ENCODE data around the gene IDH3A.

IDH3A gene

DNA sequence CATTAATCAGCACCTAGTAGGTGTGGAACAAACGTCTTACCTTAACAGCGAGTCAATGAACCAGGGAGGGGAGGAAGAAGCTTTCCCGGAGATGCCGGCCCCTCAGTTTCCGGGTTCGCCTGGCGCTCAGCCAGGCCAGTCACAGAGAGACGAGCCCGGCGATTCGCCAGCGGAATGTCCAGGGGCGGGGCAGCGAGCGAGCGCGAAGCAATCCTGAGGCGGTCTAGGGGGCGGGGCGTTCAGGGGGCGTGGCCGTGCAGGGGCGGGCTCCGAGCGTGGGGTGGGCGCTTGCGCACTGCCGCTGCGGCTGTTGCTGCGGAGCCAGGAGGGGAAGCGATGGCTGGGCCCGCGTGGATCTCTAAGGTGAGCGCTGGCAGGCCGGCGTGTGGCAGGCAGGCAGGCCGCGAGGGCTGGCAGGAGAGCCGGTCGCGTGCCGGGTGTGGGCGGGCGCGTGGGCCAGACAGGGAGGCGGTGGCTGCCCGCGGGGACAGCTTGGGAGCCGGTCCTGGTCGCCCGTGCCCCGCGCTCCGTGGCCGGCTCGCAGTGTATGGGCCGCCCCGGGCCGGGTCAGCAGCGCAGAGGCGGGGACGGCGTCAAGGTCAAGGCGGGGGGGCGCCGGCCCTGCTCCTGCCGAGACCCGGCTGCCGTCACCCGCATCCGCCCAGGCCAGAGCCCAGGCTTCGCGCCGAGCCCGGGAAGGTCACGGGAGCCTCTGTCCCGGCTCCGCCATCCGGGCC is at the start of gene IDH3A:
Gene IDH3A, plus strand, starts transcription at position 295 of the 737 bp plus-strand sequence. Its CDS starts 42 bp downstream, at position 337.
- H3K4me1 Mint-ChIP-seq: peaks cover 38% of the 10 kb centered on the region
- H3K27me3 Mint-ChIP-seq: no peaks in the 10 kb centered on the region
- no peaks in the 10 kb centered on the region for H3K9me3 Mint-ChIP-seq
- peak within 1 kb of the TSS; percentile 93 for H3K27ac Mint-ChIP-seq
- H3K36me3 Mint-ChIP-seq: peaks cover 9% of the 10 kb centered on the region
- ATAC-seq: peak; percentile 97
- peak within 1 kb of the TSS; percentile 90 for H3K4me3 Mint-ChIP-seq

DNA sequence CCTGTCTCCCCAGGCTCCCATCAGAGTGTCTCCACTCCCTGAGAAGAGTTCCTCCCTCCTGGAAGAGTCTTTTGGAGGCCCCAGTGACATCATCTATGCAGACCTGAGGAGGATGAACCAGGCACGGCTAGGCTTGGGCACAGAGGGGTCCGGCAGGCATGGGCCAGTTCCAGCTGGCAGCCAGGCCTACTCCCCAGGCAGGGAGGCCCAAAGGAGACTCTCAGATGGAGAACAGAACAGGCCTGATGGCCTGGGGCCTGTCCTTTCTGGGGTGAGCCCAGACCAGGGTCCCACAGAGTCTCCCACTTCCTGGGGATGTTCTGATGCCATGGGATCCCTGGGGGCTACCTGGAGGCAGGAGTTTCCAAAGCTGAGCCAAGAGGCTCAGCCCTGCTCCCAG is 48.3 kb upstream of the IDH3A start:
- H3K4me1 Mint-ChIP-seq: peaks cover 13% of the 10 kb centered on the region
- ATAC-seq: no peak
- no peak overlapping the region for H3K4me3 Mint-ChIP-seq
- H3K36me3 Mint-ChIP-seq: no peaks in the 10 kb centered on the region
- H3K27ac Mint-ChIP-seq: no peak overlapping the region
- no peaks in the 10 kb centered on the region for H3K9me3 Mint-ChIP-seq
- no peaks in the 10 kb centered on the region for H3K27me3 Mint-ChIP-seq

DNA sequence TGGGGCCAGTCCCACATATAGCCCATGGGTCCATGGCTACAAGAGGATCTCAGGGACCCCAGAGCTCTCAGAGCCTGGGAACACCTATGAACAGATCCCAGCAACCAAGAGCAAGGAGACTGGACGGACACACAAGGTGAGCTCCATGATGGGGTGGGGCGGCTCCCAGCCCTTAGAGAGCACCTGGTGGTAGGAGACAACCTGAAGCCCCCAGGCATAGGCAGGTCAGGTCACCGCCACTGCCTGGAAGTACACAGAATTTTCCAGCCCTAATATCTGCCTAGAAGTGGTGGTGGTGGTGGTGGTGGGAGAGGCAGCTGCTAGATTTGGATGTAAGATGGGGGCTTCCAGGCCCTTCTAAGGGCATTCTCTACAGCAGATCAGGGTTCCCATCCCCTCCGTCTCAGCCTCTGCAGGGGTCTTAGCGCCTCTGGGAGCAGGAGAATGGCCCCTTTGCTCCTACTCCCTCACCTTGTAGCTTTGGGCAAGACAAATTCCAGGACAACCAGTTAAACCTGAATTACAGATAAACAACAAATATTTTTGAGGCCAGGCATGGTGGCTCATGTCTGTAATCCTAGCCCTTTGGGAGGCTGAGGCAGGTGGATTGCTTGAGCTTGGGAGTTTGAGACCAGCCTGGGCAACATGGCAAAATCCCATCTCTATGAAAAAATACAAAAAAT is 47.6 kb upstream of the IDH3A start:
- Mint-ChIP-seq H3K4me1 (peaks cover 15% of the 10 kb centered on the region), H3K9me3 (no peaks in the 10 kb centered on the region), H3K27ac (no peak overlapping the region), H3K36me3 (no peaks in the 10 kb centered on the region), H3K4me3 (no peak overlapping the region), H3K27me3 (no peaks in the 10 kb centered on the region)
- ATAC-seq: no peak

DNA sequence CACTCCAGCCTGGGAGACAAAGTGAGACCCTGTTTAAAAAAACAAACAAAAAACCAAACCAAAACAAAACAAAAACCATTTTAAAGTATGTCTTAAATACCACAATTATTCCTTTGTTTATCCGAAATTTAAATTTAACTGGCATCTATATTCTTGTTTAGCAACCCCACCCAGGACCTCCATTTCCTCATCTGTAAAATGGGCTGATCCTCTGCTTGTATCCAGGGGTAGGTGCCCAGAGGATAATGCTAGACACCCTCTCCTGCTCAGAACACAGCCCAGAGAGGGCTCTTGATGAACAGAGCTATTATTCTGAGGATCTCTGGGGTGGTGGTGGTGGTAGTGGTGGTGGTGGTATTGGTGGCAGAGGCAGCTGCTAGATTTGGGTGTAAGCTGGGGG is 47.0 kb upstream of the IDH3A start:
- ATAC-seq: no peak
- H3K27me3 Mint-ChIP-seq: no peaks in the 10 kb centered on the region
- H3K9me3 Mint-ChIP-seq: no peaks in the 10 kb centered on the region
- no peaks in the 10 kb centered on the region for H3K36me3 Mint-ChIP-seq
- no peak overlapping the region for H3K4me3 Mint-ChIP-seq
- H3K4me1 Mint-ChIP-seq: peaks cover 15% of the 10 kb centered on the region
- no peak overlapping the region for H3K27ac Mint-ChIP-seq

DNA sequence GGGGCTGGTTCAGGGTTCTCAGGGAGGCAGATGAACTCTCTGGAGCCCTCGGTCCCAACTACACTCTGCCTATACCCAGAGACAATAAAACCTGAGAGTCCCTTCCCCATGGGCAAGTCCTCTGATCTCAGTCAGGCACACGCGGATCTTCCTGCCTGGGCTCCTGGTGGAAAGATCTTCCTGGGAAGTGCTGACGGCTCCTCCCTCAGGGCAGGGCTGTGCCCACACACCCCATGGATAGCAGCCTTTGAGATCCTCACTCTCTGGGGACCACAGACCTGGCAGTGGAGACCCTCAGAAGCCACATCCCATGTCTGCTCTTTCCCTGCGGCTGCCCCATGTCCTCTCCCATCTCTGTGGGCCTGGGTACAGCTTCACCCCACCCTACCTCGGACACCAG is 46.4 kb upstream of the IDH3A start:
- Mint-ChIP-seq H3K27ac (no peak overlapping the region), H3K4me1 (peaks cover 15% of the 10 kb centered on the region), H3K36me3 (no peaks in the 10 kb centered on the region), H3K27me3 (no peaks in the 10 kb centered on the region), H3K4me3 (no peak overlapping the region), H3K9me3 (no peaks in the 10 kb centered on the region)
- ATAC-seq: no peak

DNA sequence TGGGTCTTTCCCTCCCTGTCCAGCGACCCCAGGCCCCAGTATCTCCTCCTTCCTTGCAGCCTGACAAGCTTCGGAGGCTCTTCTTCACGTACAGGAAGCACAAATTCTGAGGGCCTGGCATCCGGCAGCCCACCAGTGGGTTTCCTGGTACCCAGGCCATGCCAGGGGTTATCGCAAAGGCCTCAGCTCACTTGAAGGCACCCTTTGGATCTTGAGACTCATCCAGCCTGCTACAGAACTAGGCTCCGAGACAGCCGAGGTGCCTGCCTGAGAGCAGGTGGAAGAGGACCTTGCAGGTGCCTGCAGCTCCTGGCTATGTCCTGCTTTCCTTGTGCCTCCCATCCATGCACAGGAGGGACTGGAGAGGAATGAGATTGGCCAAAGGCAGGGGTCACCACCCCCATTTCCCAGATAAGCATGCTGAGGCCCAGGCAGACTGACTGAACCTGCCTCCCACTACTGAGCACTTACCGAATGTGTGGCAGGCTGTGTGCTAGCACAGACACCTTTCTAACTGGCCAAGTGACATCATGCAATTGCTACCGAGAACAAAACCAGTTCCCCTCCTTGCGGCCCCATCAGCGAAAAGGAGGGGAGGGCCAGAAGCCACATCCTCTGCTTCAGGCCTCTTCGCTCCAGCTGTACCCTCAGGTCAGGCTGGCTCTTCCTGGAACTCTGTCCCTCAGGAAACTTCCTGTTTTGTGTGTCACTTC is 45.6 kb upstream of the IDH3A start:
- no peaks in the 10 kb centered on the region for H3K36me3 Mint-ChIP-seq
- no peaks in the 10 kb centered on the region for H3K9me3 Mint-ChIP-seq
- H3K27ac Mint-ChIP-seq: no peak overlapping the region
- H3K4me1 Mint-ChIP-seq: peaks cover 15% of the 10 kb centered on the region
- H3K4me3 Mint-ChIP-seq: no peak overlapping the region
- H3K27me3 Mint-ChIP-seq: no peaks in the 10 kb centered on the region
- peak; percentile 53 for ATAC-seq

DNA sequence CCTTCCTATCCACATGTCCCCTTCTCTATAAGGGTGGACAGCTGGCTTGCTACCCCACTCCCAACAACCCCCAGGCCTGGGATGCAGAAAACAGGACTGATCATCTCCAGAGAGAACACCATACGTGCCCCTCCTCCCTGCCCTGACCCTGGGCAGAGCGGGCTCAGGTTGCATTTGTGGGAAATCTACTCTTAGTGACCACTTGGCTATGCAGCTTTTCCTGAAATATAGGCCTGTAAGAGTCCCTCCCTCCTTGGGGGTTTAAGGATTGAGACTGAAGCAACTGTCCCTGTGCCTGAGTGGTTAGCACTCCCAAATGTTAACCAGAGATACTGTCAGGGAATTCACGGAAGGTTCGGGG is 45.1 kb upstream of the IDH3A start:
- no peak overlapping the region for H3K4me3 Mint-ChIP-seq
- H3K9me3 Mint-ChIP-seq: no peaks in the 10 kb centered on the region
- peaks cover 15% of the 10 kb centered on the region for H3K4me1 Mint-ChIP-seq
- no peaks in the 10 kb centered on the region for H3K36me3 Mint-ChIP-seq
- H3K27ac Mint-ChIP-seq: no peak overlapping the region
- ATAC-seq: no peak
- H3K27me3 Mint-ChIP-seq: no peaks in the 10 kb centered on the region

DNA sequence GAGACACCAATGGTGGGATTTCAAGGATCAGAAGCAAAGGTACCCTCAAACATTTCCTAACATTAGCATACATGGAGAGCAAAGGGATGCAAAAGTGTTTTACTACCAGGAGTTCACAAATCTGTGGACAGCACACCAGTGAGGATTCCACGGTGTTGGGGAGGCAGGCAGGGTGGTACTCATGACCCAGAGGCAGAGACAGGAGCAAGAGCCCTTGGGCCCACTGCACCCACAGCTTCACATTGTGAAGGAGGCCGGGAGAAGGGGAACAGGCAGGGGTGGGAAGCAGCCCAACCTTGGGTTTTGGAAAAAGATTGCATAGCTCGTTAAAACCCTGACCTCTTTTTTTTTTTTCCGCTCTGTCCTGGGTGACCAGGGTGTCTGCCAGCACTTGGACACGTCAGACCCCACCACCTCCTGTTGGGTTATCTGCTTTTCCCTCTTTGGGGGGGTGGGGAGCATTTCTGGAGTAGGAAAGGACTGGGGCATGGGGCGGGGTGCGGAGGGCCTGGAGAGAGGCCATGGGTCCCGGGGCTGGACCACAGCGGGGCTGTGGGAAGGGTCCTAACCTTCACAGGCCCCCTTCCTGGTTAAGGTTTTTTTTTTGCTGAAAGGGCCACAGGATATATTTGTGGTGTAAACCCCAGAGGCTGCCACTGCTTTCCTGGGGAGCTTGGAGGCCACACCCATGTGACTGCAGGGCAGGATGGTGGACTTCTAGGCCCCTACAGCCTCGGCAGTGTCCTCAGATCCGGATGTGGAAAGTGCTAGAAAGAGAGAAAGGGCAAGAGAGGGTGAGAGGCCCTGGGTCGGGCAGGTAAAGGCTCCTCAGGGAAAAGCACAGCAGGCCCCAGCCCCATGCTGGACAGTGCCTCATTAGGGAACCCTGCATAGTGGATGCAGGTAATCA is 44.3 kb upstream of the IDH3A start:
- peaks cover 15% of the 10 kb centered on the region for H3K4me1 Mint-ChIP-seq
- H3K9me3 Mint-ChIP-seq: no peaks in the 10 kb centered on the region
- H3K27ac Mint-ChIP-seq: no peak overlapping the region
- no peak overlapping the region for H3K4me3 Mint-ChIP-seq
- no peak for ATAC-seq
- H3K27me3 Mint-ChIP-seq: no peaks in the 10 kb centered on the region
- H3K36me3 Mint-ChIP-seq: no peaks in the 10 kb centered on the region

DNA sequence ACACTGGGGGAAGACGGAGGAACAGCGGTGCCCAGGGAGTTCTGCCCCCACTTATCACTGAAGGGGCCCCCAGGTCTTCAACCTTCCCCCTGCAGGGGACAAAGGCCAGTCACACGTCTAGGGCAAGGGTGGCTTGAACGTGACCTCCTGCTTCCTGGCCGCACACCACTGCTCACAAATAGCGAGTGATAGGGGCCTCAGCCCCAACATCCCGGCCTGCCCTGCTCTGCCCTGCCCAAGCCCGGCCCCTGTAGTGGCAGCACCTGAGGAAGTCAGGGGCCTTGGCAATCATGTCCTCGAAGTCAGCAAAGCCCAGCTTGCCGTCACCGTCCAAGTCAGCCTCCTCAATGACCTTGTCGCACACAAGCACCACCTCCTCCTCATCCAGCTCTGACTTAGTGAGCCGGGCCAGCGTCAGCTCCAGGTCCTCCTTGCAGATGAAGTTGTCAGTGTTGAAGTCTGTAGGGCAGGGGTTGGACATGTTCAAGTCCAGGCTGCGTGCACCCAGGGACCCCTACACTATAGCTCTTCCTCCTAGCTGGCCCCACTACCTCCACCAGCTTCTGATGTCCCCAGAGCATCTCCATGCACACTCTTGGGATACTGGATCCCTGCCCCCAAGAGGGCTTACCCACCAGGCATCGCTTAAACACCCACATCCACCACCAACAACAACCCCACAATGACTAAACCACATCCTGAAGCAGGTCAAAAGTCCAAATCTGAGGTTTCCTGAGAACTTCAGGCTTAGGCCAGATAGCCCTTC is 43.5 kb upstream of the IDH3A start:
- Mint-ChIP-seq H3K4me1 (peaks cover 15% of the 10 kb centered on the region), H3K27ac (no peak overlapping the region), H3K36me3 (no peaks in the 10 kb centered on the region), H3K9me3 (no peaks in the 10 kb centered on the region), H3K27me3 (no peaks in the 10 kb centered on the region), H3K4me3 (no peak overlapping the region)
- ATAC-seq: no peak

DNA sequence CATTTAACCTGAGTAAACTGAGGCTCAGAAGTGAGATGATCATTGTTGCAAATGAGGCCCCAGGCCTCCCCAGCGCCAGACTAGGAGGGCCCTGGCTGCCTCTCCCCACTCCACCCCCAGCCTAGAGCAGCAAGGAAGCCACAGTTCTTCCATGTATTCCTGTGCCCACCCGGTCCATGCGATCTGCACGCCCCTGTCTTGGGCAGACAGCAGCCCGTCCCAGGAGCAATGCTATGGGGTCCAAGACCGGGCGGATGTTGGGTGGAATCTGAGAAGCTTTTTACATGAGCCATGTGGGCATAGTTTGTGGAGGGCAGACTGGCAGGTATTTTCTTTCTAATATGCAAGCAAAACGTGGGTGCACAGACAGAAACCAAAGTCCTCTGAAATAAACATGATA is 41.7 kb upstream of the IDH3A start:
- Mint-ChIP-seq H3K27me3 (no peaks in the 10 kb centered on the region), H3K4me1 (peaks cover 15% of the 10 kb centered on the region), H3K4me3 (no peak overlapping the region), H3K36me3 (no peaks in the 10 kb centered on the region), H3K9me3 (no peaks in the 10 kb centered on the region), H3K27ac (no peak overlapping the region)
- ATAC-seq: no peak

DNA sequence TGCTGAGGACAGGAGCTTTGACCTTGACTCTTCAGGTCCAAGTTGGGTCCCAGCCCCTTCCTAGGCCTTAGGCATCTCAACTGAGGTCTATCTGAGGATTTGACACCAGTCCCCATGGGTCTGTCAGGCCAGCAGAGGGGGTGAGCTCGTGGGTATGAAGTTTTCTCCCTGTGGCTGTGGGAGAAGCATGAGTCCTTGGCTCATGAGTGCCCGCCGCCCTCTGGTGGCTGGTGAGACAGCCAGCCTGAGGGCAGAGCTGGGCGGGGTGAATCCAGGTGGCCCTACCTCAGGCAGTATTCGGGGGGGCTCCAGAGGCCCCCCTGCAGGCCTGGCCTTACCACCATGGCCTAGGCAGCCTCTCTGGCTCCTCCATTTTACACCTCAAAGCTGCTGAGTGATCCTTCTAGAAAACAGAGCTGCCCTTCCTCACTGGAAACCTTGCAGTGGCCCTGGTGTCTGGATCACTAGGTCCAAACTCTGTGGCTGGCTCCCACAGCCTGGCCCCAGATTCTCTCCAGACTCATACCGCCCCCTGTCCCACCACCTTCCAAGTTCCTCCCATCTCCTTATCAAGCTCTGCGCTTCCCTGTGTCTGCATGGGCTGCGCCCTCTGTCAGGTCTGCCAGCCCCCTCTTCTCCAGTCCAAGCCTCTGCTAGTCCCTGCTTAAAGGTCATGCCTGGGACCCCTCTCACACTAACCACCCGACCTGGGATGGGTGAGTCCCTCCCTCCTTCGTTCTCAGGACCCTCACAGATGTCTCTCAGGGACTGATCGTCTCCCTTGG is 40.7 kb upstream of the IDH3A start:
- peak; percentile 91 for ATAC-seq
- Mint-ChIP-seq H3K27ac (no peak overlapping the region), H3K4me3 (no peak overlapping the region), H3K9me3 (no peaks in the 10 kb centered on the region), H3K4me1 (peaks cover 19% of the 10 kb centered on the region), H3K36me3 (no peaks in the 10 kb centered on the region), H3K27me3 (no peaks in the 10 kb centered on the region)

DNA sequence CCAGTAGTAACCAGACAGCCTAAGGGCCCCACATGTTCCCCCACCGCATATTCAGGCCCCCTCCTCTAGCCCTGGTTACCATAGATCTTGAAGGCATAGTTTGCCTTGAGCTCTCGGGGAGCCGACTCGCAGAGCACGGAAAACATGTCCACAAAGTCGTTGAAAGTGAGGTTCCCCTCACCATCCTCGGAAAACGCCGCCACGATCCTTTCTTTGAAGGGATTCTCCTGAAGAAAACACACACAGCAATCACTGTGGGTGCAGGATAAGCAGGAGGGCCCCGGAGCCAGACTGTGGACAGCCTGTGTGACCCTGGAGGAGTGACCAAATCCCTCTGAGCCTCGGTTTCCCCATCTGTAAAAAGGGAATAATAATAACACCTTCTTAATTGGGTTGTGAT is 40.0 kb upstream of the IDH3A start:
- Mint-ChIP-seq H3K36me3 (no peaks in the 10 kb centered on the region), H3K4me1 (peaks cover 15% of the 10 kb centered on the region), H3K27ac (no peak overlapping the region), H3K4me3 (no peak overlapping the region), H3K27me3 (no peaks in the 10 kb centered on the region), H3K9me3 (no peaks in the 10 kb centered on the region)
- ATAC-seq: no peak

DNA sequence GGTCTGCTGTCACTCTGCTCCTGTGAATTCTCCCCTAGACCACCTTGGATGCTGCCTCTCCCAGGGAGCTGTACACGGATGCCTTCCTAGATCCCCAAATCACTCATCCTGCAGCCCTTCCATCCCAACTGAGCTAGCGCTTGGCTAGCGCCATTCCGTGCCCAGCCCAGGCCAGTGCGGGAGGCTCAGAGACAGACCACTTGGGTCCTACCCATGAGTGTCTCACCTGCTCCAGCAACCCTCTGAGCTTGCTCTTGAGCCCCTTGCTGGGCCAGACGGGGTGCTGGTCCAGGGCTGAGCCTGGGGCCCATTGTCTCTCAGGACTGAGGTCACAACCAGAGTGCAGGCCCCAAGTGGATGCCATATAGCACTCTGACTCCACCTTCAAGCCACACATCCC is 39.1 kb upstream of the IDH3A start:
- no peak for ATAC-seq
- Mint-ChIP-seq H3K27ac (no peak overlapping the region), H3K9me3 (no peaks in the 10 kb centered on the region), H3K4me1 (peaks cover 15% of the 10 kb centered on the region), H3K27me3 (no peaks in the 10 kb centered on the region), H3K4me3 (no peak overlapping the region), H3K36me3 (no peaks in the 10 kb centered on the region)

DNA sequence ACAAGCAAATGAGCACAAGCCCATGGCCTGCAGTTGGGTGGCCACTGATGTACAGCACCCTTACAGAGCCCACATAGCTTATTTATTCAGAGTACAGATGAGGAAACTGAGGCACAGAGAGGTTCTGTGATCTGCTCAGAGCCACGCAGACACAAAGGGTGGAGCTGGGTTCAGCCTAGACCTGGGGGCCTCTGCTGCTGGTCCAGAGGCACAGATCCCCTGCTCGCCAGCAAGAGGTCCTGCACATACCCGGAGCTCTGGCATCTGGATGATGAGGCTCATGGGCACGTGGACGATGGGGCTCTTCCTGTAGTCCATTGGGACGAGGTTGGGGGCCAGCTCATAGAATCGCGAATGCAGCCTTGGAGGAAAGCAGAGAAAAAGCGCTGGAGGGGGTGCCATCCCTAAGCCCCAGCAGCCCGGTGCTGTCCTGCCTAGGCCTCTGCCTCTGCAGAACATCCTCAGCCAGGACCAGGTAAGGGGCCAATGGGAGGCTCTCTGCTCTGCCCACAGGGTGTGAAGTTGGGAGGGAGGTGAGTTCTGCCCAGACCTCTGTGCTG is 38.2 kb upstream of the IDH3A start:
- peaks cover 11% of the 10 kb centered on the region for H3K4me1 Mint-ChIP-seq
- no peaks in the 10 kb centered on the region for H3K9me3 Mint-ChIP-seq
- no peak overlapping the region for H3K27ac Mint-ChIP-seq
- no peaks in the 10 kb centered on the region for H3K36me3 Mint-ChIP-seq
- H3K4me3 Mint-ChIP-seq: no peak overlapping the region
- no peaks in the 10 kb centered on the region for H3K27me3 Mint-ChIP-seq
- no peak for ATAC-seq
